BJ (cell line): ENCODE results near the gene ACTG1. TPM values are rescaled to one million over a fixed set of nuclear protein-coding genes. Genes with fewer than 3 reads are reported as not detected.

ENCODE experiments used
- CTCF ChIA-PET: fragments of 350-600 bp; formaldehyde crosslinking; extraction: SDS; loops from one replicate; lab custom pipeline; 2021; ENCODE audit warnings: antibody characterized with exemption, inconsistent platforms; lab: Yijun Ruan, JAX
- POLR2A ChIA-PET: fragments of 300-600 bp; sonication (Branson Sonifier 250); formaldehyde crosslinking; extraction: SDS; loops from one replicate; lab custom pipeline; 2021; ENCODE audit warnings: antibody characterized with exemption; lab: Charles Lee
- DNase-seq: peaks from one replicate; pipeline ENCODE4 v3.0.0-alpha.2; 2011; ENCODE audit warnings: low read depth
- H3K27me3 ChIP-seq: 2 replicates; pipeline ENCODE4 v1.6.0; 2011; ENCODE audit warnings: low read length; ENCODE audit not compliant: control insufficient read depth, insufficient read depth
- H3K36me3 ChIP-seq: 2 replicates; pipeline ENCODE4 v1.5.1; 2011; ENCODE audit warnings: low read length; ENCODE audit not compliant: control insufficient read depth, insufficient read depth
- H3K4me3 ChIP-seq: 2 replicates; pipeline ENCODE4 v1.5.1; 2011; ENCODE audit warnings: low read depth, mild to moderate bottlenecking, control low read depth, low read length
- polyA plus RNA-seq: library from polyadenylated mRNA; depleted of rRNA; stranded (reverse); fragments of >200 nt; gene quantifications from 2 replicates; pipeline ENCODE4 v1.2.3, GENCODE V29; 2011
- TF ChIP-seq, protein P1 (sequence below): IDR thresholded peaks from 2 replicates; pipeline ENCODE4 v1.5.1; 2011; ENCODE audit warnings: low read depth, mild to moderate bottlenecking, control low read depth, inconsistent platforms, low read length, moderate library complexity; ENCODE audit not compliant: insufficient read depth

ACTG1 gene
- polyA plus RNA-seq, 1 experiment, result 3,774 TPM

DNA sequence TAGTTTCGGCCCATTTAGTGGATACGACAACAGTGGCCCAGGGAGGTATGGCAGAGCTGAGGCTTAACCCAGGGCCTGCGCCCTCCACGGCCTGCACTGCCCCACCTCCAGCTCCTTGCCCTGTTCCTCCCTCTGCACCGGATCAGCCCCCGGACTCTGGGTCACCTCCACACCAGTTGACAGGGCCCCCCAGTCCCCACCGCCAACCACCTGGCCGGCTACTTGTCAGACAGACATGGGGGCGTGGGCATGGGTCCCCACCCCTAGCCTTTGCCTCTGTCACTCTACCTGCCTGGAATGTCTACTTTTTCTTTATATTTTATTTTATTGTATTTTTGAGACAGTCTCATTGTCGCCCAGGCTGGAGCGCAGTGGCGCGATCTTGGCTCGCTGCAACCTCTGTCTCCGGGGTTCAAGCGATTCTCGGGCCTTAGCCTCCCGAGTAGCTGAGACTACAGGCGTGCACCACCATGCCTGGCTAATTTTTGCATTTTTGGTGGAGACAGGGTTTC, 3.0 kb upstream of the ACTG1 start:
- CTCF ChIA-PET, result interaction anchor here (0.9 to 1.1 kb wide), 2 partner anchors 85 to 86 kb away, joined by 5 to 6 read pairs; no protein-coding TSS in a partner anchor
- TF ChIP-seq, protein P1, sequence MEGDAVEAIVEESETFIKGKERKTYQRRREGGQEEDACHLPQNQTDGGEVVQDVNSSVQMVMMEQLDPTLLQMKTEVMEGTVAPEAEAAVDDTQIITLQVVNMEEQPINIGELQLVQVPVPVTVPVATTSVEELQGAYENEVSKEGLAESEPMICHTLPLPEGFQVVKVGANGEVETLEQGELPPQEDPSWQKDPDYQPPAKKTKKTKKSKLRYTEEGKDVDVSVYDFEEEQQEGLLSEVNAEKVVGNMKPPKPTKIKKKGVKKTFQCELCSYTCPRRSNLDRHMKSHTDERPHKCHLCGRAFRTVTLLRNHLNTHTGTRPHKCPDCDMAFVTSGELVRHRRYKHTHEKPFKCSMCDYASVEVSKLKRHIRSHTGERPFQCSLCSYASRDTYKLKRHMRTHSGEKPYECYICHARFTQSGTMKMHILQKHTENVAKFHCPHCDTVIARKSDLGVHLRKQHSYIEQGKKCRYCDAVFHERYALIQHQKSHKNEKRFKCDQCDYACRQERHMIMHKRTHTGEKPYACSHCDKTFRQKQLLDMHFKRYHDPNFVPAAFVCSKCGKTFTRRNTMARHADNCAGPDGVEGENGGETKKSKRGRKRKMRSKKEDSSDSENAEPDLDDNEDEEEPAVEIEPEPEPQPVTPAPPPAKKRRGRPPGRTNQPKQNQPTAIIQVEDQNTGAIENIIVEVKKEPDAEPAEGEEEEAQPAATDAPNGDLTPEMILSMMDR, result no peak
- peaks cover 20% of the 10 kb centered on the region for H3K36me3 ChIP-seq
- POLR2A ChIA-PET, result interaction anchor here (1.2 kb wide), 1 partner anchor 151 kb away, joined by 3 read pairs; the partner anchor contains the start of gene CCDC137
- no peaks in the 10 kb centered on the region for H3K27me3 ChIP-seq
- DNase-seq, result no peak
- peak overlapping the region; percentile 89 for H3K4me3 ChIP-seq

DNA sequence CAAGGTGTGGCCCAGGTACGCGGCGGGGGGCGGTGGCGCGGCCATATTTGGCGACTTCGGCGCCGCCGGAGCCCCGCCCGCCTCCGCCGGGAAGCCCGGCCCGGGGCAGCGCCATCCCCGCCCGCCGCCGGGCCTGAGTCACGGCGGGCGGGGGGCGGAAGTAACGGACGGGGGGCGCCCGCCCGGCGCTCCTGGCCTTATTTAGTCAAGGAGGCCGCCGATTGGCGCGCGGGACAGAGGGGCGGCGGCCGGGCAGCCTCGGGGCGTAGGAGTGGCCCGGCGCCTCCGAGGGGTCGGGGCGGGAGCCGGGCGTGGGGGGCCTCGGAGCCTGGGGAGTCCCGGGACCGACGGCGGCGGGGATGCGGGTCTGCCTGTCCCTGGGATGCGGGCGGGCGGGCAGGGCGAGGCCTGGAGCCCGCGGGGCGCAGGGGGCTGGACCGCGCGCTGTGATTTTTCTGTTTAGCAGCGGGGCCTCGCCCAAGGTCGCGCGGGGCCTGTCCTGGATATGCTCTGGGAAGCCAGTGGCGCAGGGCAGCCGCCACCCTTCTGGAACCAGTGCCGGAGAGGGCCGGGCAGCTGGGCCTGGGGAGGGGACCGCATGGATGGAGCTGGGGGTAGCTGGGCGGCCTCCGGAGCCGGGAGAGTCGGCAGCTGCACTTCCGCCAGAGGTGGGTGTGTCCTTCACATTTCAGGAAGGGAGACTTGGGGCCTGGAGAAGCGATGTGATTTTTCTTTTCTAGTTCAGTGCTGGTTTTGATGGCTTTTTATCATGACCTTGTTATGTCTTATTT, 2.3 kb upstream of the ACTG1 start:
- peak overlapping the region; percentile 89 for H3K4me3 ChIP-seq
- peaks cover 26% of the 10 kb centered on the region for H3K36me3 ChIP-seq
- ChIA-PET CTCF (interaction anchor here (0.9 kb wide), 1 partner anchor 87 kb away, joined by 6 read pairs; no protein-coding TSS in a partner anchor), POLR2A (interaction anchor here (1.2 to 1.5 kb wide), 2 partner anchors 52 to 152 kb away, joined by 3 to 4 read pairs; partner anchors contain the start of gene CCDC137)
- no peaks in the 10 kb centered on the region for H3K27me3 ChIP-seq
- TF ChIP-seq, protein P1, result no peak
- DNase-seq, result peak; percentile 32

DNA sequence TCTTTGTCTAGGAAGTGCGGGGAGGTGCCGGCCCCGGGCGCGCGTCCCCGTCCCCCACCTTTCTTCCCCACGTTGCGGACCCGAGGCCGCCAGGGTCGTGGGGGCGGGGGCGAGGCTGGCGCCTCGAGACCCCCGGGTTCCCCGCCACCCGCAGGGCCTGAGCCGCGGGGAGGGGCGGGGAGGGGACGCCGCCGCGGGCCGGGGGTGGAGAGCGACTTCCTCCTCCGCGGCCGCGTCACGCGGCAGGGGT, 1.8 kb upstream of the ACTG1 start:
- Histone ChIP-seq H3K4me3 (peak overlapping the region; percentile 55), H3K36me3 (peaks cover 29% of the 10 kb centered on the region), H3K27me3 (no peaks in the 10 kb centered on the region)
- DNase-seq, result no peak
- TF ChIP-seq, protein P1, result no peak
- ChIA-PET CTCF (no interaction called here), POLR2A (interaction anchor here (1.5 kb wide), 1 partner anchor 52 kb away, joined by 4 read pairs; no protein-coding TSS in a partner anchor)

DNA sequence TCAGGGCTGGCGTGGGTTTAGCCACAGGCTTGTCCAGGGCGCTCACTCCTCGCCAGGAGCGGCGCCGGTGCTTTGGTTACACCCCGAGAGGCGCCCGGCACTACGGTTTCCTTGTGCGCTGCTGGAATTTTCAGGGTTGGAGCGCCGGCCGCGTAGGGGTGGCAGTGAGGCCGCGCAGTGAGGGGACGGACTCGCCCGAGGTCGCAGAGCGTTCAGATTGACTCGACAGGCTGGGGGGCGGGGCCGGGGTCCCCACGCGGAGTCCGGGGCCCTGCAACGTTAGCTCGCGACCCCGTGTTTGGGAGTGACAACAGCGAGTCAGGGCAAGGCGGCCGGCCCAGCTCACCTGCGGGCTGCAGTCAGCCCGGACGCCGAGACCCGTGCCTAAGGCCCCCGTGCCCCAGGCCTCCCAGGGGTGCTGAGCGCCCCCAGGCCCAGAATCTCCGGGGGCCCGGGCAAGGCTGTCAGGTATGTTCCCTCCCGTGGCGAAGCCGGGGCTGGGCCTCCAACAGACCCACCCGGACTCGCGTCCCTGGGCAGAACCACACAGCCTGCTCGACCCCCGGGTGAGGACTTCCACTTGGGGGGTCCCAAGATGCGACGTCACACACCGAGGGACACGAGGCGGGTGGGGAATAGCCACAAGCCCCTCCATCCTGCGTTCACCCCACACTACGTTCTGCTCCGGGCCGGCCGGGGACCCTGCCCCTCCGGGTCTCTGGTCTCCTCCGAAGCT, 1.3 kb upstream of the ACTG1 start:
- TF ChIP-seq, protein P1, result no peak
- H3K27me3 ChIP-seq, result no peaks in the 10 kb centered on the region

DNA sequence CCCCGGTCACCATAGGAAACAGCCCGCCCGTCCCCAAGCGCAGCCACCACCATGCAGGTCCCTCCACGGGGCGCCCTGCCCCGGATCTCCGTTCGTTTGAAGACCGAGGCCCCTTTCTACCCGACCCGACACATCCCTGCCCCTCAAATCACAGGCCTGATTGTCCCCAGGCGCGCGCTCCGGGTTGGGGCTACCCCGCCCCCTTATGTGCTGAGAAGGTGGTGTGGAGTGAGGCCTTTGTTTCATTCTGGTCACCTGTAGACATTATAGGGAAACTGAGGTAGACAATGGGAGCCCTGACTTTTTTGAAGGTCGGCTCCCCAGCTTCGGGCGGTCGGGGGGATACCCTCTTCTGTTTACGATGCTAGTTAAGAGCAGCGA, 763 bp upstream of the ACTG1 start:
- Histone ChIP-seq H3K4me3 (peak overlapping the region; percentile 55), H3K36me3 (peaks cover 34% of the 10 kb centered on the region), H3K27me3 (no peaks in the 10 kb centered on the region)
- CTCF ChIA-PET, result no interaction called here
- POLR2A ChIA-PET, result no interaction called here
- DNase-seq, result no peak
- TF ChIP-seq, protein P1, result no peak

More for the DNA sequence above, 1.3 kb upstream of the ACTG1 start:
- peaks cover 33% of the 10 kb centered on the region for H3K36me3 ChIP-seq
- CTCF ChIA-PET, result no interaction called here
- POLR2A ChIA-PET, result interaction anchor here (1.5 kb wide), 1 partner anchor 53 kb away, joined by 4 read pairs; no protein-coding TSS in a partner anchor
- peak overlapping the region; percentile 55 for H3K4me3 ChIP-seq
- DNase-seq, result no peak
